Measurements from ENCODE around the gene HIF3A.

DNA sequence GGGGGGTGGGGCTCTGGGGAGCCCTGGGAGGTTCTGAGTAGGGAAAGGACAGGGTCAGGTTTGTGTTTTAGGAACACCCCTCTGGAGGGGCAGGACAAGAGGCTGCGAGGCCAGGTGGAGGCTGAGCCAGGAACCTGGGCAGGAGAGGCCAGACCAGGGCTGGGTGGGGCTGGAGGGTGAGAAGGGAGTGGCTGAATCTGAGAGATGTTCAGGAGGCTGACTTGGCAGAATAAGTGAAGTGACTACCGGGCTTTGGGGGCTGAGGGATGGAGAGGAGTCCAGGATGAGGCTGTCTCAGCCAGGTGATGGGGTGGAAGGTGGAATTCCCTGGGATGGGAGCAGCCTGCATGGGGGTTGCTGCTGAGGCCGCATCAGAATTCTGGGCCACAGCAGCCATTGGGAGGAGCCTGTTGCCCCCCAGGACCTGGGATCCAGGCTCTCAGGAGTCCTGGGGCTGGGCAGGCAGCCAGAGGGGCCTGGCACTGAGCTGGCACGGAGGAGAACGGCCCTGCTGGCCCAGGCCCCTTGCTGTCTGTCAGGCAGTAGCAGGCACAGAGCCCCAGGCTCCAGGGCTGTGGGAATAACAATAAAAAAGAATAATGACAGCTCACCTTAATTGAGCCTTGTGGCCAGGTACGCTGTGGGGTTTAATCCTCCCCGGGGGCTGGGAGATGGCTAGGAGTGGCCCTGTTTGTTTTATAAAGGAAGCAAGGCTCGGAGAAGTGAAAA is 53.4 kb downstream of the HIF3A start:
- no peak for TF ChIP-seq CTCF (IDR thresholded peaks at IDR 0.05; ENCODE audit: control extremely low read depth in 1 of 3, insufficient read depth in 1 of 3, low read depth in 1 of 3, low read length in 3 of 3)
- no peak for TF ChIP-seq JUND (IDR thresholded peaks at IDR 0.05; ENCODE audit: low read length)
- TF ChIP-seq ZNF274 (IDR thresholded peaks at IDR 0.05; ENCODE audit: borderline replicate concordance, extremely low read depth, low read length) = no peak
- TF ChIP-seq USF2 (IDR thresholded peaks at IDR 0.05; ENCODE audit: low read length) = no peak
- no peak for TF ChIP-seq POLR2A (IDR thresholded peaks at IDR 0.05; ENCODE audit: control extremely low read depth in 1 of 2, low read depth in 2 of 2, low read length in 2 of 2)
- TF ChIP-seq EGR1 (IDR thresholded peaks at IDR 0.05; ENCODE audit: borderline replicate concordance, low read depth, low read length) = no peak
- no peak for TF ChIP-seq SIRT6 (IDR thresholded peaks at IDR 0.05; ENCODE audit: low read length)
- no peak for TF ChIP-seq HDAC2 (IDR thresholded peaks at IDR 0.05; ENCODE audit: borderline replicate concordance in 1 of 2, low read depth in 2 of 2, low read length in 2 of 2)
- no peak for TF ChIP-seq JUN (IDR thresholded peaks at IDR 0.05; ENCODE audit: low read depth, low read length)
- no peak for TF ChIP-seq SP1 (IDR thresholded peaks at IDR 0.05; ENCODE audit: low read depth, low read length)
- TF ChIP-seq KDM5A (IDR thresholded peaks at IDR 0.05; ENCODE audit: low read length) = no peak
- no peak for TF ChIP-seq CEBPB (IDR thresholded peaks at IDR 0.05; ENCODE audit: low read depth, low read length)
- TF ChIP-seq POLR2AphosphoS5 (IDR thresholded peaks at IDR 0.05; ENCODE audit: low read depth, low read length) = no peak

Measured in H1 (cell line).